A549 (cell line): ENCODE measurements around the gene RHOJ. TPM values are rescaled to one million over a fixed set of nuclear protein-coding genes. Genes with fewer than 3 reads are reported as not detected.
A peak's percentile ranks its signal among the peaks of the same experiment; 100 is the strongest.

Source experiments
- ATAC-seq, 2 experiments: fragments of 200-7000 bp in 1 of 2; fragments of >200 bp in 1 of 2; cut with Nextera tagmentation in 1 of 2; cut with Tn5 transposase in 1 of 2; 3 replicates each; pipeline versions ENCODE4 v1.8.0 to v1.9.1; 2018 to 2020; ENCODE audit warnings: mild to moderate bottlenecking in 1 of 2, moderate library complexity in 1 of 2
- CTCF ChIA-PET: fragments of 300-600 bp; sonication (Branson Sonifier 250); formaldehyde crosslinking; extraction: SDS; loops from one replicate; lab custom pipeline; 2021; ENCODE audit warnings: antibody characterized with exemption, inconsistent platforms; lab: Yijun Ruan, JAX
- POLR2A ChIA-PET: fragments of 350-600 bp; formaldehyde crosslinking; extraction: SDS; loops from one replicate; lab custom pipeline; 2021; ENCODE audit warnings: antibody characterized with exemption, inconsistent platforms; lab: Yijun Ruan, JAX
- DNase-seq, 2 experiments: peaks; one replicate each; pipeline versions ENCODE4 v3.0.0 to v3.0.0-alpha.2; 2011 to 2016; ENCODE audit warnings: low read depth in 1 of 2, low spot score in 1 of 2
- FAIRE-seq: peaks from 2 replicates; lab custom pipeline; 2011; peaks lifted over from hg19 to GRCh38; lab: Jason Lieb, UNC
- H3K27ac ChIP-seq, 2 experiments: fragments of >200 bp; sonication (Bioruptor Twin); formaldehyde crosslinking; 3 replicates each; pipeline ENCODE4 v1.5.1; 2016 to 2017
- H3K4me1 ChIP-seq: fragments of >200 bp; sonication (Bioruptor Twin); formaldehyde crosslinking; 3 replicates; pipeline ENCODE4 v1.6.1; 2016
- H3K4me2 ChIP-seq: fragments of >200 bp; sonication (Bioruptor Twin); formaldehyde crosslinking; 3 replicates; pipeline ENCODE4 v1.6.1; 2016
- H3K4me3 ChIP-seq: fragments of >200 bp; sonication (Bioruptor Twin); formaldehyde crosslinking; 3 replicates; pipeline ENCODE4 v1.5.1; 2016
- H3K9me3 ChIP-seq: fragments of >200 bp; sonication (Bioruptor Twin); formaldehyde crosslinking; 3 replicates; pipeline ENCODE4 v1.6.1; 2016
- ATOH8 ChIP-seq: fragments of 250-450 bp; sonication (Bioruptor Pico); IDR thresholded peaks from 2 replicates; pipeline ENCODE4 v1.5.0; 2020; ENCODE audit warnings: low read depth, mild to moderate bottlenecking, moderate library complexity
- CBX2 ChIP-seq: fragments of 200-600 bp; sonication (generic); IDR thresholded peaks from 2 replicates; pipeline ENCODE4 v1.6.1; 2016; ENCODE audit warnings: low read depth, mild to moderate bottlenecking, borderline replicate concordance
- CBX8 ChIP-seq: fragments of 200-600 bp; sonication (generic); IDR thresholded peaks from 2 replicates; pipeline ENCODE4 v1.6.1; 2016
- CEBPB ChIP-seq, 2 experiments: fragments of >200 bp in 1 of 2; sonication (Bioruptor Twin) in 1 of 2; formaldehyde crosslinking in 1 of 2; IDR thresholded peaks; 2 replicates each; pipeline ENCODE4 v1.6.1; 2012 to 2016
- CHD2 ChIP-seq: fragments of 150-350 bp; IDR thresholded peaks from 2 replicates; pipeline ENCODE4 v1.6.1; 2014; ENCODE audit warnings: low read length; ENCODE audit not compliant: partially characterized antibody
- EHF ChIP-seq: fragments of 250-450 bp; sonication (Bioruptor Pico); IDR thresholded peaks from 2 replicates; pipeline ENCODE4 v1.5.0; 2020; ENCODE audit warnings: mild to moderate bottlenecking
- EP300 ChIP-seq, 2 experiments: fragments of >200 bp; sonication (Bioruptor Twin); formaldehyde crosslinking; IDR thresholded peaks; 2 replicates in 1 of 2; 3 replicates in 1 of 2; pipeline ENCODE4 v1.6.1; 2016 to 2017
- ESRRA ChIP-seq: fragments of 150-350 bp; IDR thresholded peaks from 2 replicates; pipeline ENCODE4 v1.6.1; 2014; ENCODE audit warnings: mild to moderate bottlenecking, low read length, borderline replicate concordance
- FOSB ChIP-seq: fragments of 250-450 bp; sonication (Bioruptor Pico); IDR thresholded peaks from 2 replicates; pipeline ENCODE4 v1.5.0; 2020; ENCODE audit warnings: mild to moderate bottlenecking, moderate library complexity
- HEYL ChIP-seq: fragments of 250-450 bp; sonication (Bioruptor Pico); IDR thresholded peaks from 2 replicates; pipeline ENCODE4 v1.8.0; 2021; ENCODE audit warnings: mild to moderate bottlenecking, moderate library complexity
- HOXA7 ChIP-seq: fragments of 250-450 bp; sonication (Bioruptor Pico); IDR thresholded peaks from 2 replicates; pipeline ENCODE4 v1.5.0; 2020; ENCODE audit warnings: mild to moderate bottlenecking, moderate library complexity
- HOXB13 ChIP-seq: fragments of 250-450 bp; sonication (Bioruptor Pico); IDR thresholded peaks from 2 replicates; pipeline ENCODE4 v1.5.0; 2020; ENCODE audit warnings: low read depth, mild to moderate bottlenecking, moderate library complexity
- JUNB ChIP-seq: fragments of >200 bp; sonication (Bioruptor Twin); formaldehyde crosslinking; IDR thresholded peaks from 2 replicates; pipeline ENCODE4 v1.6.1; 2016
- KDM5A ChIP-seq: fragments of 200-600 bp; sonication (generic); IDR thresholded peaks from 2 replicates; pipeline ENCODE4 v1.6.1; 2016; ENCODE audit warnings: antibody characterized with exemption, mild to moderate bottlenecking
- MAFK ChIP-seq: fragments of 450-650 bp; IDR thresholded peaks from 2 replicates; pipeline ENCODE4 v1.6.1; 2014; ENCODE audit not compliant: partially characterized antibody
- MYC ChIP-seq: IDR thresholded peaks from 2 replicates; pipeline ENCODE4 v1.6.1; 2012; ENCODE audit warnings: mild to moderate bottlenecking, inconsistent platforms, low read length, improper control_type of control experiment, borderline replicate concordance
- NPAS2 ChIP-seq: fragments of 250-450 bp; sonication (Bioruptor Pico); IDR thresholded peaks from 2 replicates; pipeline ENCODE4 v1.8.0; 2022; ENCODE audit warnings: mild to moderate bottlenecking, moderate library complexity, borderline replicate concordance
- NR3C1 ChIP-seq: fragments of >200 bp; sonication (Bioruptor Twin); formaldehyde crosslinking; IDR thresholded peaks from 3 replicates; pipeline ENCODE4 v1.6.1; 2017
- PHF8 ChIP-seq: fragments of 200-600 bp; sonication (generic); IDR thresholded peaks from 2 replicates; pipeline ENCODE4 v1.6.1; 2016; ENCODE audit warnings: low read depth, mild to moderate bottlenecking, antibody characterized with exemption, moderate library complexity, borderline replicate concordance
- POLR2A ChIP-seq: IDR thresholded peaks from 2 replicates; pipeline ENCODE4 v1.6.1; 2012; ENCODE audit warnings: mild to moderate bottlenecking, low read length
- RAD21 ChIP-seq, 2 experiments: fragments of >200 bp in 1 of 2; sonication (Bioruptor Twin) in 1 of 2; formaldehyde crosslinking in 1 of 2; IDR thresholded peaks in 1 of 2; conservative IDR thresholded peaks in 1 of 2; 2 replicates in 1 of 2; 3 replicates in 1 of 2; pipeline ENCODE4 v1.6.1; 2012 to 2018; ENCODE audit warnings: inconsistent platforms in 1 of 2
- SMC3 ChIP-seq: fragments of >200 bp; sonication (Bioruptor Twin); formaldehyde crosslinking; IDR thresholded peaks from 3 replicates; pipeline ENCODE4 v1.6.1; 2018; ENCODE audit warnings: inconsistent platforms
- TFCP2L1 ChIP-seq: fragments of 250-450 bp; sonication (Bioruptor Pico); IDR thresholded peaks from 2 replicates; pipeline ENCODE4 v1.5.0; 2021; ENCODE audit warnings: mild to moderate bottlenecking
- USF2 ChIP-seq: fragments of 450-650 bp; IDR thresholded peaks from 2 replicates; pipeline ENCODE4 v1.6.1; 2014; ENCODE audit warnings: antibody characterized with exemption
- ZC3H11A ChIP-seq: fragments of 450-650 bp; IDR thresholded peaks from 2 replicates; pipeline ENCODE4 v1.6.1; 2014; ENCODE audit warnings: antibody characterized with exemption, mild to moderate bottlenecking
- ZFP36 ChIP-seq: fragments of 450-650 bp; IDR thresholded peaks from 2 replicates; pipeline ENCODE4 v1.6.1; 2014; ENCODE audit warnings: borderline replicate concordance; ENCODE audit not compliant: partially characterized antibody
- ZNF302 ChIP-seq: fragments of 250-450 bp; sonication (Bioruptor Pico); IDR thresholded peaks from 2 replicates; pipeline ENCODE4 v1.9.0; 2021; ENCODE audit warnings: inconsistent platforms, mild to moderate bottlenecking, moderate library complexity
- WGBS: methylation state at CpG from one replicate; pipeline ENCODE4 v1.1.6; 2017; ENCODE audit errors: missing lambda C conversion rate; 5-methylcytosine and 5-hydroxymethylcytosine counted together
- polyA plus RNA-seq, 4 experiments: library from polyadenylated mRNA; depleted of rRNA in 3 of 4; stranded (reverse); fragments of >200 nt; fragmentation: RNase III in 1 of 4; extraction: RNeasy Plus Mini Kit Qiagen cat#74134 plus additional on column Dnase treatment in 1 of 4; gene quantifications; 2 replicates in 3 of 4; 3 replicates in 1 of 4; pipeline ENCODE4 v1.2.3, GENCODE V29; 2011 to 2017
- TF ChIP-seq, protein P1 (sequence below): fragments of 250-450 bp; sonication (Bioruptor Pico); IDR thresholded peaks from 2 replicates; pipeline ENCODE4 v1.5.0; 2021; ENCODE audit warnings: mild to moderate bottlenecking, moderate library complexity, borderline replicate concordance

RHOJ gene
- polyA plus RNA-seq, 2 of the 4 experiments (the other 2 are of a cell fraction), result not detected

- H3K9me3 ChIP-seq, result no peaks in the 10 kb centered on the region
- H3K27ac ChIP-seq, result no peak within 1 kb of the TSS
- DNase-seq (no peak), FAIRE-seq (no peak), ATAC-seq (no peak)
- H3K4me2 ChIP-seq, result no peak within 1 kb of the TSS
- CTCF ChIA-PET, result no interaction called here
- no peak within 1 kb of the TSS for H3K4me3 ChIP-seq
- POLR2A ChIA-PET, result no interaction called here
- no peaks in the 10 kb centered on the region for H3K4me1 ChIP-seq
- TF ChIP-seq HEYL (CRISPR knock-in tag) (no peak), CBX8 (peak; percentile 21; the same call in 1 of the 2 replicates)
These were observed 114.6 kb downstream of the RHOJ start, which contains the start of gene GPHB5 for GRCh38 chr14:63318835-63319234. TSS of gene GPHB5 (minus strand) at chr14:63318935. CDS start at chr14:63317849, 1,086 bp downstream.

- no peak for ATAC-seq
- TF ChIP-seq POLR2A (no peak), EHF (no peak), PHF8 (no peak), SMC3 (no peak), HOXB13 (no peak), MAFK (no peak), CEBPB (IDR thresholded peaks at IDR 0.05) (no peak), USF2 (no peak), RAD21 (conservative IDR thresholded peaks at IDR 0.05 in 1 of 2, IDR thresholded peaks at IDR 0.05 in 1 of 2) (no peak), ATOH8 (CRISPR knock-in tag) (no peak), EP300 (IDR thresholded peaks at IDR 0.05) (no peak), NPAS2 (CRISPR knock-in tag) (no peak), MYC (no peak), CHD2 (no peak)
- DNase-seq, result no peak
- Histone ChIP-seq H3K4me3 (no peak overlapping the region), H3K4me2 (no peak overlapping the region), H3K4me1 (no peaks in the 10 kb centered on the region), H3K9me3 (no peaks in the 10 kb centered on the region), H3K27ac (no peak overlapping the region)
- CTCF ChIA-PET, result interaction anchor here (0.5 kb wide), 1 partner anchor 396 kb away, joined by 5 read pairs; no protein-coding TSS in a partner anchor
- WGBS, result 100% methylated on average over 1 of the region's 1 CpG
- POLR2A ChIA-PET, result no interaction called here
- FAIRE-seq, result no peak
These were observed 118.2 kb downstream of the RHOJ start for GRCh38 chr14:63322472-63322871.

DNA sequence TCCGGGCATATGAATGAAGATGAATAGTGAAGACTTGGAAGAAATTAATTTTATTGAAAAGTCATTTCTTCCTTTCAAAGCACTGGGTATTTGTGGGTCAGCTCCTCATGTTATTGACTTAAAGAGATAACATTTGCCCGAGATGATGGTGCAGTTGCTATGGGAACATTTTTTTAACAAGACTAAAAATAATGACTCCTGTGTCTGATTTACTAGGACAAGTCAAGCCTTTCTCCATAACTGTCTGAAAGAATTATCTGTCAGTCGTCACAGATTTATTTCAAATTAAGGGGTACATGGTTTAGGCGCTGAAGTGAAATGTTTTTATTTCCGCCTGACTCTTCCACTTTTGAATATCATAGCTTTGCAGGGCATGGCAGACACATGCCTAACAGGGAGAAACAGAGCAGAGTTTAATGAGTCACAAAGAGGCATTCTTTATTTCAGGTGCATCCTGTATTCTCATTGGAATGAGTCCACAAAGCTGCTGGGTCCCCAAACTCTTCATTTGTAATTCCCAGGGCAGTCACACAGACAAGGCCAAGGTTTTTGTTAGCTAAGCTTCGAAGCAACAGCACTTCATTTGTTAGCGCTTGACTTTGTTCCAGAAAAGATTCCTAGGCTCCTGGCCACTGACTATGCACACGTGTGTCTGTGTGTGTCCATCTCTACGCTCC lies 118.8 kb downstream of the RHOJ start:
- no peak for ATAC-seq
- ChIA-PET POLR2A (no interaction called here), CTCF (interaction anchor here (0.5 to 1.0 kb wide), 3 partner anchors 14 to 395 kb away, joined by 4 to 5 read pairs (median 4); no protein-coding TSS in a partner anchor)
- Histone ChIP-seq H3K27ac (no peak overlapping the region), H3K9me3 (no peaks in the 10 kb centered on the region)
- TF ChIP-seq POLR2A, result no peak
- no peak for TF ChIP-seq NR3C1
- no peak for TF ChIP-seq ZFP36
- TF ChIP-seq TFCP2L1, result no peak
- TF ChIP-seq KDM5A, result no peak
- TF ChIP-seq FOSB (CRISPR knock-in tag), result no peak
- TF ChIP-seq ZNF302 (CRISPR knock-in tag), result no peak
- TF ChIP-seq, protein P1, sequence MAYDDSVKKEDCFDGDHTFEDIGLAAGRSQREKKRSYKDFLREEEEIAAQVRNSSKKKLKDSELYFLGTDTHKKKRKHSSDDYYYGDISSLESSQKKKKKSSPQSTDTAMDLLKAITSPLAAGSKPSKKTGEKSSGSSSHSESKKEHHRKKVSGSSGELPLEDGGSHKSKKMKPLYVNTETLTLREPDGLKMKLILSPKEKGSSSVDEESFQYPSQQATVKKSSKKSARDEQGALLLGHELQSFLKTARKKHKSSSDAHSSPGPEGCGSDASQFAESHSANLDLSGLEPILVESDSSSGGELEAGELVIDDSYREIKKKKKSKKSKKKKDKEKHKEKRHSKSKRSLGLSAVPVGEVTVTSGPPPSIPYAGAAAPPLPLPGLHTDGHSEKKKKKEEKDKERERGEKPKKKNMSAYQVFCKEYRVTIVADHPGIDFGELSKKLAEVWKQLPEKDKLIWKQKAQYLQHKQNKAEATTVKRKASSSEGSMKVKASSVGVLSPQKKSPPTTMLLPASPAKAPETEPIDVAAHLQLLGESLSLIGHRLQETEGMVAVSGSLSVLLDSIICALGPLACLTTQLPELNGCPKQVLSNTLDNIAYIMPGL (CRISPR knock-in tag), result no peak
- no peak for TF ChIP-seq ZC3H11A
- TF ChIP-seq CBX2, result no peak
- no peak for TF ChIP-seq HOXA7
- no peak for TF ChIP-seq JUNB
- no peak for TF ChIP-seq HEYL (CRISPR knock-in tag)
- TF ChIP-seq ESRRA, result no peak
- TF ChIP-seq, all 56 proteins: peak for 0
- WGBS, result 43% methylated on average over 9 of the region's 9 CpGs
- DNase-seq (no peak), FAIRE-seq (no peak)
- no peak overlapping the region for H3K4me3 ChIP-seq
- no peak overlapping the region for H3K4me2 ChIP-seq
- H3K4me1 ChIP-seq, result no peaks in the 10 kb centered on the region
